ENCODE data around the gene HES3. TPM values are rescaled to one million over a fixed set of nuclear protein-coding genes. Genes with fewer than 3 reads are reported as not detected.

Gene HES3
- total and polyA plus RNA-seq, 10 of the 15 experiments (the other 5 are each of a cell fraction or from before 2014, with no cell fraction given): not detected

DNA sequence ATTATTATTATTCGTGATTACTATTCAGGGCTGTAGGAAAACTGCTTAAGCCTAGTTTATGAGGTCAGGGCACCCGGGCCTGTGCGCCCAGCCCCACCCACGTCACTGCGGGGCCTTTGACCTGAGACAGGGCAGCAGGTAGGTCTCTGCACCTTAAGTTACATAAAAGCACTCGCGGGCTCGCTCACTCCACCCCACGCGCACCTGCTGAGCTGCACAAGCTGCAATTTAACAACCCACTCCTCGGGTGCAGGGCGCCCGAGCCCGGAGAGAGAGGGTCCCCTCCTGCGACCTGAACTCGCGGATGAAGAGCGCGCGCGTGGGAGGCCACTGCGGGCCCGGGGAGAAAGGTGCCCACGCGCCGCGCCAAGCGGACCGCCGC, 8.7 kb upstream of the HES3 start:
- Histone ChIP-seq H3K4me1 (ENCODE audit: control insufficient read depth, insufficient read depth, low read length) (peaks cover 5% of the 10 kb centered on the region; the same call in 1 of the 2 replicates), H3K4me3 (peak overlapping the region; percentile 91), H3K4me2 (ENCODE audit: control insufficient read depth, insufficient read depth) (peak overlapping the region; percentile 56), H4K20me1 (ENCODE audit: control insufficient read depth, insufficient read depth) (no peaks in the 10 kb centered on the region), H3K9ac (ENCODE audit: control insufficient read depth, insufficient read depth, low read length) (peak overlapping the region; percentile 94), H3K27me3 (replicated peaks in 1 of 2; ENCODE audit: control insufficient read depth in 2 of 2, insufficient read depth in 2 of 2, low read length in 1 of 2) (peaks cover 0 to 4% of the 10 kb centered on the region in 2 experiments; a peak in 2 of 4 replicates), H3K9me3 (replicated peaks; ENCODE audit: control insufficient read depth, insufficient read depth, low read length) (no peaks in the 10 kb centered on the region), H2AFZ (ENCODE audit: control insufficient read depth, low read depth, low read length) (peak overlapping the region; percentile 47), H3K36me3 (ENCODE audit: control insufficient read depth in 2 of 2, insufficient read depth in 2 of 2, low read length in 1 of 2) (peaks cover 0 to 15% of the 10 kb centered on the region in 2 experiments; a peak in 3 of 4 replicates), H3K79me2 (ENCODE audit: control insufficient read depth, insufficient read depth, low read length) (peaks cover 17% of the 10 kb centered on the region), H3K27ac (ENCODE audit: control insufficient read depth, insufficient read depth) (peak overlapping the region; percentile 73)
- FAIRE-seq (no peak), DNase-seq (ENCODE audit: low read depth, low spot score) (no peak), ATAC-seq (peak; percentile 36)
- WGBS (ENCODE audit: insufficient coverage, insufficient replicate concordance, low lambda C conversion rate, missing lambda C conversion rate): under 1% methylated on average over 29 of the region's 30 CpGs
- SMC1A ChIA-PET (ENCODE audit: uncharacterized antibody, unreplicated experiment): interaction anchor here (0.7 to 1.0 kb wide), 2 partner anchors 25 to 124 kb away, joined by 3 read pairs; no protein-coding TSS in a partner anchor
- RAD21 ChIA-PET (ENCODE audit: unreplicated experiment): interaction anchor here (0.8 to 2.0 kb wide), 3 partner anchors 11 to 159 kb away, joined by 3 to 10 read pairs (median 3); partner anchors contain the start of genes ACOT7 and RNF207
- CTCF ChIA-PET: interaction anchor here (0.8 to 3.8 kb wide), 4 partner anchors 12 to 202 kb away, joined by 3 to 16 read pairs (median 4); no protein-coding TSS in a partner anchor
- POLR2A ChIA-PET: interaction anchor here (1.0 to 2.0 kb wide), 3 partner anchors 11 to 159 kb away, joined by 3 to 10 read pairs (median 4); partner anchors contain the start of genes ACOT7 and RNF207
- no TSS peak for BruUV-seq (replicated peaks)
- TF ChIP-seq NR2F1 (conservative IDR thresholded peaks at IDR 0.05) (peak; percentile 52; the same call in 1 of the 2 replicates), CREB1 (IDR thresholded peaks at IDR 0.05; ENCODE audit: low read depth) (0 out of 2 replicates have a peak, but pooled peaks have one; percentile 53), ATF3 (IDR thresholded peaks at IDR 0.05; ENCODE audit: borderline replicate concordance, extremely low read depth, low read depth, low read length) (no peak), NBN (IDR thresholded peaks at IDR 0.05) (peak; percentile 24; the same call in 1 of the 2 replicates)
- intact Hi-C loops (cut with micrococcal nuclease; ENCODE audit: unreplicated experiment) (no loop called here), in situ Hi-C loops (cut with MboI) (no loop called here)

GRCh38 chr1:6237093-6237492, 6.9 kb upstream of the HES3 start:
- no peaks in the 10 kb centered on the region for H3K9me3 ChIP-seq (replicated peaks; ENCODE audit: control insufficient read depth, insufficient read depth, low read length)
- H3K27me3 ChIP-seq (replicated peaks in 1 of 2; ENCODE audit: control insufficient read depth in 2 of 2, insufficient read depth in 2 of 2, low read length in 1 of 2): peaks cover 5 to 8% of the 10 kb centered on the region in 2 experiments
- ChIA-PET SMC1A (ENCODE audit: uncharacterized antibody, unreplicated experiment) (interaction anchor here (1.2 to 2.2 kb wide), 2 partner anchors 10 to 125 kb away, joined by 3 to 6 read pairs; no protein-coding TSS in a partner anchor), RAD21 (ENCODE audit: unreplicated experiment) (no interaction called here), CTCF (interaction anchor here (1.7 to 3.8 kb wide), 3 partner anchors 10 to 120 kb away, joined by 3 to 16 read pairs (median 10); partner anchors contain the start of gene RNF207), POLR2A (no interaction called here)
- H3K4me1 ChIP-seq (ENCODE audit: control insufficient read depth, insufficient read depth, low read length): peaks cover 5% of the 10 kb centered on the region; the same call in 1 of the 2 replicates
- intact Hi-C loops (cut with micrococcal nuclease; ENCODE audit: unreplicated experiment): no loop called here
- BruUV-seq (replicated peaks): no TSS peak
- no peaks in the 10 kb centered on the region for H4K20me1 ChIP-seq (ENCODE audit: control insufficient read depth, insufficient read depth)
- no peak for FAIRE-seq
- DNase-seq (ENCODE audit: low read depth, low spot score): no peak
- H2AFZ ChIP-seq (ENCODE audit: control insufficient read depth, low read depth, low read length): no peak overlapping the region
- TF ChIP-seq YY1 (IDR thresholded peaks at IDR 0.05; ENCODE audit: low read depth, low read length) (no peak), TARDBP (IDR thresholded peaks at IDR 0.05; ENCODE audit: borderline replicate concordance) (no peak), ZNF384 (IDR thresholded peaks at IDR 0.05; ENCODE audit: borderline replicate concordance, low read depth, low read length) (no peak)
- H3K36me3 ChIP-seq (ENCODE audit: control insufficient read depth in 2 of 2, insufficient read depth in 2 of 2, low read length in 1 of 2): peaks cover 0 to 5% of the 10 kb centered on the region in 2 experiments; a peak in 1 of 4 replicates
- no peak for ATAC-seq
- 98% methylated on average over 4 of the region's 4 CpGs for WGBS (ENCODE audit: insufficient coverage, insufficient replicate concordance, low lambda C conversion rate, missing lambda C conversion rate)
- peaks cover 17% of the 10 kb centered on the region for H3K79me2 ChIP-seq (ENCODE audit: control insufficient read depth, insufficient read depth, low read length)
- H3K9ac ChIP-seq (ENCODE audit: control insufficient read depth, insufficient read depth, low read length): no peak overlapping the region
- no peak overlapping the region for H3K4me3 ChIP-seq
- in situ Hi-C loops (cut with MboI): no loop called here
- H3K4me2 ChIP-seq (ENCODE audit: control insufficient read depth, insufficient read depth): no peak overlapping the region
- H3K27ac ChIP-seq (ENCODE audit: control insufficient read depth, insufficient read depth): no peak overlapping the region

All from GM12878 (cell line).